Panc1 (cell line): ENCODE results near the gene RASSF6. TPM values are rescaled to one million over a fixed set of nuclear protein-coding genes. Genes with fewer than 3 reads are reported as not detected.

Experiments
- ATAC-seq: fragments of 200-7000 bp; cut with Tn5 transposase; 2 replicates; pipeline ENCODE4 v1.9.1; 2020; ENCODE audit warnings: mild to moderate bottlenecking, moderate library complexity
- BruUV-seq: library from RNA; stranded (reverse); fragments of 400-500 nt; replicated peaks from 2 replicates; lab custom pipeline; 2021; lab: Mats Ljungman, UMichigan
- CTCF ChIA-PET: fragments of 300-600 bp; sonication (Branson Sonifier 250); formaldehyde crosslinking; loops from one replicate; lab custom pipeline; 2022; ENCODE audit warnings: antibody characterized with exemption; lab: Charles Lee
- POLR2A ChIA-PET: fragments of 300-600 bp; sonication (Branson Sonifier 250); formaldehyde crosslinking; loops from one replicate; lab custom pipeline; 2022; ENCODE audit warnings: antibody characterized with exemption; lab: Charles Lee
- DNase-seq: peaks from one replicate; pipeline ENCODE4 v3.0.0-alpha.2; 2010; ENCODE audit warnings: low read depth, low spot score
- H3K27ac ChIP-seq: 2 replicates; pipeline ENCODE4 v1.5.1; 2011; ENCODE audit warnings: mild to moderate bottlenecking, low read length, inconsistent platforms
- H3K27me3 ChIP-seq: fragments of 200-500 bp; sonication (Bioruptor generic); 2 replicates; pipeline ENCODE4 v1.6.0; 2014; ENCODE audit warnings: low read length, inconsistent platforms; ENCODE audit not compliant: control insufficient read depth, insufficient read depth
- H3K36me3 ChIP-seq: fragments of 200-500 bp; sonication (Bioruptor generic); 2 replicates; pipeline ENCODE4 v1.5.1; 2014; ENCODE audit warnings: inconsistent platforms, mild to moderate bottlenecking, low read length, moderate library complexity; ENCODE audit not compliant: control insufficient read depth, insufficient read depth
- H3K4me1 ChIP-seq: 2 replicates; pipeline ENCODE4 v1.5.1; 2011; ENCODE audit warnings: inconsistent platforms, mild to moderate bottlenecking, low read length, moderate library complexity; ENCODE audit not compliant: control insufficient read depth, insufficient read depth
- H3K4me3 ChIP-seq, 2 experiments: 2 replicates each; pipeline ENCODE4 v1.5.1; 2011 to 2012; ENCODE audit warnings: low read depth in 2 of 2, low read length in 2 of 2, mild to moderate bottlenecking in 2 of 2, inconsistent platforms in 1 of 2, moderate library complexity in 1 of 2
- H3K9me3 ChIP-seq: fragments of 200-500 bp; sonication (Bioruptor generic); 2 replicates; pipeline ENCODE4 v1.5.1; 2014; ENCODE audit warnings: low read depth, mild to moderate bottlenecking, inconsistent platforms, low read length, moderate library complexity; ENCODE audit not compliant: control insufficient read depth, insufficient read depth
- CTCF ChIP-seq: fragments of 450-650 bp; IDR thresholded peaks from 2 replicates; pipeline ENCODE4 v1.5.1; 2017; ENCODE audit warnings: mild to moderate bottlenecking
- POLR2AphosphoS5 ChIP-seq: IDR thresholded peaks from 2 replicates; pipeline ENCODE4 v1.6.1; 2012; ENCODE audit warnings: mild to moderate bottlenecking, low read depth, low read length, moderate library complexity
- REST ChIP-seq, 2 experiments: IDR thresholded peaks; 2 replicates each; pipeline ENCODE4 v1.6.1; 2011 to 2012; ENCODE audit warnings: low read depth in 2 of 2, control low read depth in 1 of 2, low read length in 1 of 2, mild to moderate bottlenecking in 1 of 2, moderate library complexity in 1 of 2; ENCODE audit not compliant: insufficient read depth in 1 of 2
- SIN3A ChIP-seq: IDR thresholded peaks from 2 replicates; pipeline ENCODE4 v1.6.1; 2012; ENCODE audit warnings: low read depth, mild to moderate bottlenecking, low read length, moderate library complexity, borderline replicate concordance; ENCODE audit not compliant: insufficient read depth
- TCF7L2 ChIP-seq: IDR thresholded peaks from 2 replicates; pipeline ENCODE4 v1.6.1; 2011; ENCODE audit warnings: mild to moderate bottlenecking, low read depth, low read length, inconsistent platforms
- in situ Hi-C: cut with HindIII; loops from 2 replicates; pipeline ENCODE4 v1.10.0; 2016; ENCODE audit warnings: low sequenced_read_pairs, low pct_unique_long_range_greater_than_20kb
- intact Hi-C: fragments of 100-400 bp; cut with micrococcal nuclease; formaldehyde crosslinking; loops from one replicate; pipeline ENCODE4 v1.10.0; 2022; ENCODE audit not compliant: unreplicated experiment
- total RNA-seq: library from RNA; stranded (reverse); gene quantifications from one replicate; pipeline ENCODE4 v1.2.1, GENCODE V29; 2021; ENCODE audit not compliant: unreplicated experiment

RASSF6 gene
- total RNA-seq, 1 experiment from 2014 or later: 0.15 TPM

GRCh38 chr4:73585345-73585744, 34.9 kb downstream of the RASSF6 start:
- BruUV-seq: no TSS peak
- no peak overlapping the region for H3K27ac ChIP-seq
- no peaks in the 10 kb centered on the region for H3K4me1 ChIP-seq
- DNase-seq (no peak), ATAC-seq (no peak)
- in situ Hi-C loops: no loop called here
- TF ChIP-seq CTCF (no peak), POLR2AphosphoS5 (no peak), SIN3A (no peak), REST (IDR thresholded peaks at IDR 0.05; ENCODE audit: insufficient read depth in 1 of 2, low read depth in 2 of 2, low read length in 1 of 2) (no peak), TCF7L2 (no peak)
- ChIA-PET CTCF (no interaction called here), POLR2A (no interaction called here)
- no peaks in the 10 kb centered on the region for H3K36me3 ChIP-seq
- H3K9me3 ChIP-seq: no peaks in the 10 kb centered on the region
- H3K4me3 ChIP-seq: no peak overlapping the region
- intact Hi-C loops: no loop called here
- no peaks in the 10 kb centered on the region for H3K27me3 ChIP-seq

DNA sequence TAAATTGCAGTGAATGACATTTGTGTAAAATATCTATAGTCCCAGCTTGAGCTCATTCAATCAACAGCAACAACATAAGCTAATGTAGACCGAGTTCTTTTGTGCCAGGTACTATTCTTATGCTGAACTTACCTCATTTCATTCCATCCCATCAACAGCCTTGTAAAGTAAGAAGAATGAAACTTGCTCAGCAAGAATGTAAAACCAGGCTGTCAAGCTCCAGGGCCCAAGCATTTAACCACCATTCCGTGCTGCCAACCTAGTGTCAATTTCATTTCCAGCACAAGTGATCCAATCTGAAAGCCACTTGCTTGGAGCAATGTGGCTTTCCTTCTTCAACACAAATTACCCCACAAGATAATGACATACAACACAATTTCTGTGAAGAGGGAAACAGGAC, 36.6 kb downstream of the RASSF6 start:
- intact Hi-C loops: no loop called here
- Histone ChIP-seq H3K27me3 (no peaks in the 10 kb centered on the region), H3K9me3 (no peaks in the 10 kb centered on the region), H3K27ac (no peak overlapping the region), H3K4me3 (no peak overlapping the region), H3K4me1 (no peaks in the 10 kb centered on the region), H3K36me3 (no peaks in the 10 kb centered on the region)
- TF ChIP-seq REST (IDR thresholded peaks at IDR 0.05; ENCODE audit: insufficient read depth in 1 of 2, low read depth in 2 of 2, low read length in 1 of 2) (no peak), SIN3A (no peak), TCF7L2 (no peak), POLR2AphosphoS5 (no peak), CTCF (no peak)
- ChIA-PET POLR2A (no interaction called here), CTCF (no interaction called here)
- in situ Hi-C loops: no loop called here
- DNase-seq: no peak
- no TSS peak for BruUV-seq
- ATAC-seq: no peak
